A549 (cell line): Measurements from ENCODE around the gene WFDC11. TPM values are rescaled to one million over a fixed set of nuclear protein-coding genes. Genes with fewer than 3 reads are reported as not detected.

Experiments used
- ATAC-seq, 2 experiments: fragments of 200-7000 bp in 1 of 2; fragments of >200 bp in 1 of 2; cut with Nextera tagmentation in 1 of 2; cut with Tn5 transposase in 1 of 2; 3 replicates each; pipeline versions ENCODE4 v1.8.0 to v1.9.1; 2018 to 2020; ENCODE audit warnings: mild to moderate bottlenecking in 1 of 2, moderate library complexity in 1 of 2
- CTCF ChIA-PET: fragments of 300-600 bp; sonication (Branson Sonifier 250); formaldehyde crosslinking; extraction: SDS; loops from one replicate; lab custom pipeline; 2021; ENCODE audit warnings: antibody characterized with exemption, inconsistent platforms; lab: Yijun Ruan, JAX
- POLR2A ChIA-PET: fragments of 350-600 bp; formaldehyde crosslinking; extraction: SDS; loops from one replicate; lab custom pipeline; 2021; ENCODE audit warnings: antibody characterized with exemption, inconsistent platforms; lab: Yijun Ruan, JAX
- DNase-seq, 2 experiments: peaks; one replicate each; pipeline versions ENCODE4 v3.0.0 to v3.0.0-alpha.2; 2011 to 2016; ENCODE audit warnings: low read depth in 1 of 2, low spot score in 1 of 2
- FAIRE-seq: peaks from 2 replicates; lab custom pipeline; 2011; peaks lifted over from hg19 to GRCh38; lab: Jason Lieb, UNC
- H3K27ac ChIP-seq, 2 experiments: fragments of >200 bp; sonication (Bioruptor Twin); formaldehyde crosslinking; 3 replicates each; pipeline ENCODE4 v1.5.1; 2016 to 2017
- H3K4me1 ChIP-seq: fragments of >200 bp; sonication (Bioruptor Twin); formaldehyde crosslinking; 3 replicates; pipeline ENCODE4 v1.6.1; 2016
- H3K4me2 ChIP-seq: fragments of >200 bp; sonication (Bioruptor Twin); formaldehyde crosslinking; 3 replicates; pipeline ENCODE4 v1.6.1; 2016
- H3K4me3 ChIP-seq: fragments of >200 bp; sonication (Bioruptor Twin); formaldehyde crosslinking; 3 replicates; pipeline ENCODE4 v1.5.1; 2016
- H3K9me3 ChIP-seq: fragments of >200 bp; sonication (Bioruptor Twin); formaldehyde crosslinking; 3 replicates; pipeline ENCODE4 v1.6.1; 2016
- BCL3 ChIP-seq: fragments of >200 bp; sonication (Bioruptor Twin); formaldehyde crosslinking; IDR thresholded peaks from 3 replicates; pipeline ENCODE4 v1.6.1; 2016
- BHLHE40 ChIP-seq: IDR thresholded peaks from 2 replicates; pipeline ENCODE4 v1.6.1; 2012; ENCODE audit warnings: low read depth, low read length, inconsistent platforms
- CTCF ChIP-seq: fragments of >200 bp; sonication (Bioruptor Twin); formaldehyde crosslinking; IDR thresholded peaks from 3 replicates; pipeline ENCODE4 v1.5.1; 2016
- EHF ChIP-seq: fragments of 250-450 bp; sonication (Bioruptor Pico); IDR thresholded peaks from 2 replicates; pipeline ENCODE4 v1.5.0; 2020; ENCODE audit warnings: mild to moderate bottlenecking
- FOSB ChIP-seq: fragments of 250-450 bp; sonication (Bioruptor Pico); IDR thresholded peaks from 2 replicates; pipeline ENCODE4 v1.5.0; 2020; ENCODE audit warnings: mild to moderate bottlenecking, moderate library complexity
- FOXS1 ChIP-seq: fragments of 250-450 bp; sonication (Bioruptor Pico); IDR thresholded peaks from 2 replicates; pipeline ENCODE4 v1.5.0; 2020; ENCODE audit warnings: mild to moderate bottlenecking, moderate library complexity
- HDAC2 ChIP-seq: fragments of 200-600 bp; sonication (generic); IDR thresholded peaks from 2 replicates; pipeline ENCODE4 v1.6.1; 2016
- HEYL ChIP-seq: fragments of 250-450 bp; sonication (Bioruptor Pico); IDR thresholded peaks from 2 replicates; pipeline ENCODE4 v1.8.0; 2021; ENCODE audit warnings: mild to moderate bottlenecking, moderate library complexity
- HOXB5 ChIP-seq: fragments of 250-450 bp; sonication (Bioruptor Pico); IDR thresholded peaks from 2 replicates; pipeline ENCODE4 v1.5.0; 2020; ENCODE audit warnings: mild to moderate bottlenecking, moderate library complexity
- JUNB ChIP-seq: fragments of >200 bp; sonication (Bioruptor Twin); formaldehyde crosslinking; IDR thresholded peaks from 2 replicates; pipeline ENCODE4 v1.6.1; 2016
- KDM1A ChIP-seq: fragments of 200-600 bp; sonication (generic); IDR thresholded peaks from 2 replicates; pipeline ENCODE4 v1.6.1; 2016; ENCODE audit warnings: low read depth, mild to moderate bottlenecking
- PBX3 ChIP-seq: IDR thresholded peaks from 2 replicates; pipeline ENCODE4 v1.6.1; 2012
- RARB ChIP-seq: fragments of 250-450 bp; sonication (Bioruptor Pico); IDR thresholded peaks from 2 replicates; pipeline ENCODE4 v1.8.0; 2021; ENCODE audit warnings: mild to moderate bottlenecking, moderate library complexity
- RCOR1 ChIP-seq: fragments of 150-350 bp; IDR thresholded peaks from 2 replicates; pipeline ENCODE4 v1.6.1; 2014; ENCODE audit warnings: antibody characterized with exemption, low read length, low read depth
- RNF2 ChIP-seq: fragments of 200-600 bp; sonication (generic); IDR thresholded peaks from 2 replicates; pipeline ENCODE4 v1.6.1; 2016; ENCODE audit warnings: low read depth, mild to moderate bottlenecking, antibody characterized with exemption, moderate library complexity, borderline replicate concordance
- SMC3 ChIP-seq: fragments of >200 bp; sonication (Bioruptor Twin); formaldehyde crosslinking; IDR thresholded peaks from 3 replicates; pipeline ENCODE4 v1.6.1; 2018; ENCODE audit warnings: inconsistent platforms
- TFCP2L1 ChIP-seq: fragments of 250-450 bp; sonication (Bioruptor Pico); IDR thresholded peaks from 2 replicates; pipeline ENCODE4 v1.5.0; 2021; ENCODE audit warnings: mild to moderate bottlenecking
- ZC3H11A ChIP-seq: fragments of 450-650 bp; IDR thresholded peaks from 2 replicates; pipeline ENCODE4 v1.6.1; 2014; ENCODE audit warnings: antibody characterized with exemption, mild to moderate bottlenecking
- ZSCAN20 ChIP-seq: fragments of 250-450 bp; sonication (Bioruptor Pico); IDR thresholded peaks from 2 replicates; pipeline ENCODE4 v1.8.0; 2022; ENCODE audit warnings: mild to moderate bottlenecking, moderate library complexity
- WGBS: methylation state at CpG from one replicate; pipeline ENCODE4 v1.1.6; 2017; ENCODE audit errors: missing lambda C conversion rate; 5-methylcytosine and 5-hydroxymethylcytosine counted together
- polyA plus RNA-seq, 4 experiments: library from polyadenylated mRNA; depleted of rRNA in 3 of 4; stranded (reverse); fragments of >200 nt; fragmentation: RNase III in 1 of 4; extraction: RNeasy Plus Mini Kit Qiagen cat#74134 plus additional on column Dnase treatment in 1 of 4; gene quantifications; 2 replicates in 3 of 4; 3 replicates in 1 of 4; pipeline ENCODE4 v1.2.3, GENCODE V29; 2011 to 2017
- TF ChIP-seq, protein P1 (sequence below): fragments of 200-600 bp; sonication (generic); IDR thresholded peaks from 2 replicates; pipeline ENCODE4 v1.6.1; 2016; ENCODE audit warnings: antibody characterized with exemption, mild to moderate bottlenecking, moderate library complexity
- TF ChIP-seq, protein P2 (sequence below): fragments of >200 bp; sonication (Bioruptor Twin); formaldehyde crosslinking; IDR thresholded peaks from 2 replicates; pipeline ENCODE4 v1.6.1; 2016

The WFDC11 gene
- polyA plus RNA-seq, 2 of the 4 experiments (the other 2 are of a cell fraction), result not detected

GRCh38 chr20:45621593-45621992 lies 48.4 kb downstream of the WFDC11 start (continued):
- TF ChIP-seq, protein P1, sequence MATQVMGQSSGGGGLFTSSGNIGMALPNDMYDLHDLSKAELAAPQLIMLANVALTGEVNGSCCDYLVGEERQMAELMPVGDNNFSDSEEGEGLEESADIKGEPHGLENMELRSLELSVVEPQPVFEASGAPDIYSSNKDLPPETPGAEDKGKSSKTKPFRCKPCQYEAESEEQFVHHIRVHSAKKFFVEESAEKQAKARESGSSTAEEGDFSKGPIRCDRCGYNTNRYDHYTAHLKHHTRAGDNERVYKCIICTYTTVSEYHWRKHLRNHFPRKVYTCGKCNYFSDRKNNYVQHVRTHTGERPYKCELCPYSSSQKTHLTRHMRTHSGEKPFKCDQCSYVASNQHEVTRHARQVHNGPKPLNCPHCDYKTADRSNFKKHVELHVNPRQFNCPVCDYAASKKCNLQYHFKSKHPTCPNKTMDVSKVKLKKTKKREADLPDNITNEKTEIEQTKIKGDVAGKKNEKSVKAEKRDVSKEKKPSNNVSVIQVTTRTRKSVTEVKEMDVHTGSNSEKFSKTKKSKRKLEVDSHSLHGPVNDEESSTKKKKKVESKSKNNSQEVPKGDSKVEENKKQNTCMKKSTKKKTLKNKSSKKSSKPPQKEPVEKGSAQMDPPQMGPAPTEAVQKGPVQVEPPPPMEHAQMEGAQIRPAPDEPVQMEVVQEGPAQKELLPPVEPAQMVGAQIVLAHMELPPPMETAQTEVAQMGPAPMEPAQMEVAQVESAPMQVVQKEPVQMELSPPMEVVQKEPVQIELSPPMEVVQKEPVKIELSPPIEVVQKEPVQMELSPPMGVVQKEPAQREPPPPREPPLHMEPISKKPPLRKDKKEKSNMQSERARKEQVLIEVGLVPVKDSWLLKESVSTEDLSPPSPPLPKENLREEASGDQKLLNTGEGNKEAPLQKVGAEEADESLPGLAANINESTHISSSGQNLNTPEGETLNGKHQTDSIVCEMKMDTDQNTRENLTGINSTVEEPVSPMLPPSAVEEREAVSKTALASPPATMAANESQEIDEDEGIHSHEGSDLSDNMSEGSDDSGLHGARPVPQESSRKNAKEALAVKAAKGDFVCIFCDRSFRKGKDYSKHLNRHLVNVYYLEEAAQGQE, result no peak
- TF ChIP-seq FOSB, result no peak
- TF ChIP-seq EHF (CRISPR knock-in tag), result no peak
- TF ChIP-seq, protein P2, sequence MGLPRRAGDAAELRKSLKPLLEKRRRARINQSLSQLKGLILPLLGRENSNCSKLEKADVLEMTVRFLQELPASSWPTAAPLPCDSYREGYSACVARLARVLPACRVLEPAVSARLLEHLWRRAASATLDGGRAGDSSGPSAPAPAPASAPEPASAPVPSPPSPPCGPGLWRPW, result no peak
- TF ChIP-seq PBX3, result no peak
- no peak for TF ChIP-seq KDM1A

DNA sequence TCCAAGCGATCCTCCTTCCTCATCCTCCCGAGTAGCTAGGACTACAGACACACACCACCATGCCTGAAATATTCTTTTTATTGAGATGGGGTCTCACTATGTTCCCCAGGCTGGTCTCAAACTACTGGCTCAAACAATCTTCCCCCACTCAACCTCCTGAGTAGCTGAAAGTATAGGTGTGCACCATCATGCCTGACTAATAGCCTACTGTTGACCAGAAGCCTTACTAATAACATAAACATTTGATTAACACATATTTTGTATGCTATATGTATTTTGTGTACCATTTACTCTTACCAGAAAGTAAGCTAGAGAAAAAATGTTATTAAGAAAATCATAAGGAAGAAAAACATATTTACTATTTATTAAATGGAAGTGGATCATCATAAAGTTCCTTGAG lies 52.4 kb downstream of the WFDC11 start:
- H3K4me2 ChIP-seq, result no peak overlapping the region
- WGBS, result 43% methylated on average over 2 of the region's 2 CpGs
- no peaks in the 10 kb centered on the region for H3K4me1 ChIP-seq
- TF ChIP-seq TFCP2L1 (CRISPR knock-in tag), result no peak
- TF ChIP-seq HDAC2, result no peak
- no peak for TF ChIP-seq BCL3
- TF ChIP-seq, all 56 proteins: peak for 0
- CTCF ChIA-PET, result interaction anchor here (0.7 to 2.7 kb wide), 2 partner anchors 12 to 154 kb away, joined by 3 to 15 read pairs; partner anchors contain the start of genes WFDC10A and WFDC9
- FAIRE-seq (no peak), DNase-seq (no peak), ATAC-seq (no peak)
- Histone ChIP-seq H3K4me3 (no peak overlapping the region), H3K27ac (no peak overlapping the region), H3K9me3 (no peaks in the 10 kb centered on the region; the same call in 2 of the 3 replicates)
- POLR2A ChIA-PET, result interaction anchor here (0.7 kb wide), 1 partner anchor 138 kb away, joined by 5 read pairs; no protein-coding TSS in a partner anchor

- no peak overlapping the region for H3K4me2 ChIP-seq
- TF ChIP-seq HEYL (CRISPR knock-in tag), result no peak
- H3K4me1 ChIP-seq, result no peaks in the 10 kb centered on the region
- FAIRE-seq, result no peak
- H3K9me3 ChIP-seq, result no peaks in the 10 kb centered on the region
- ChIA-PET POLR2A (no interaction called here), CTCF (interaction anchor here (1.0 kb wide), 1 partner anchor 17 kb away, joined by 4 read pairs; the partner anchor contains the start of gene WFDC10A)
- ATAC-seq, result no peak
- no peak overlapping the region for H3K4me3 ChIP-seq
- no peak overlapping the region for H3K27ac ChIP-seq
- DNase-seq, result no peak
These were observed 57.7 kb downstream of the WFDC11 start for GRCh38 chr20:45612314-45612713.

GRCh38 chr20:45611054-45611453 lies 59.0 kb downstream of the WFDC11 start:
- ChIA-PET CTCF (interaction anchor here (0.7 to 1.3 kb wide), 3 partner anchors 18 to 744 kb away, joined by 3 read pairs; partner anchors contain the start of gene WFDC10A), POLR2A (no interaction called here)
- Histone ChIP-seq H3K27ac (no peak overlapping the region), H3K4me3 (no peak overlapping the region), H3K4me1 (no peaks in the 10 kb centered on the region), H3K9me3 (peaks cover 2% of the 10 kb centered on the region; the same call in 1 of the 3 replicates), H3K4me2 (no peak overlapping the region)
- TF ChIP-seq RCOR1, result no peak
- TF ChIP-seq BHLHE40, result no peak
- TF ChIP-seq CTCF, result no peak
- TF ChIP-seq SMC3, result no peak
- TF ChIP-seq FOSB, result no peak
- no peak for TF ChIP-seq JUNB
- TF ChIP-seq FOXS1, result no peak
- TF ChIP-seq PBX3, result no peak
- no peak for TF ChIP-seq ZSCAN20 (CRISPR knock-in tag)
- no peak for TF ChIP-seq HOXB5 (CRISPR knock-in tag)
- TF ChIP-seq ZC3H11A, result no peak
- no peak for TF ChIP-seq RNF2
- no peak for TF ChIP-seq RARB (CRISPR knock-in tag)
- no peak for FAIRE-seq
- no peak for DNase-seq
- WGBS, result under 1% methylated on average over 4 of the region's 4 CpGs
- no peak for ATAC-seq
